Peyer's patch (tissue), 4 donors: ENCODE measurements around the gene HLCS. TPM values are rescaled to one million over a fixed set of nuclear protein-coding genes. Genes with fewer than 3 reads are reported as not detected.

Source experiments
- DNase-seq, 3 donors: peaks; one replicate each; pipeline ENCODE4 v3.0.0-alpha.2; 2017 to 2019
- H3K27ac ChIP-seq, 4 donors: fragments of 200-600 bp; sonication (generic); one replicate each; pipeline ENCODE4 v1.5.1; 2016 to 2019
- H3K27me3 ChIP-seq, 2 donors: fragments of 200-600 bp; sonication (generic); one replicate each; pipeline ENCODE4 v1.5.1; 2019
- H3K36me3 ChIP-seq, 3 donors: fragments of 200-600 bp; sonication (generic); one replicate each; pipeline ENCODE4 v1.5.1; 2016 to 2019
- H3K4me1 ChIP-seq, 4 donors: fragments of 200-600 bp; sonication (generic); one replicate each; pipeline ENCODE4 v1.5.1; 2016 to 2019
- H3K4me3 ChIP-seq, 4 donors: fragments of 200-600 bp; sonication (generic); 1 replicate in 3 of 4; 2 replicates in 1 of 4; pipeline ENCODE4 v1.5.1; 2016 to 2019; ENCODE audit warnings: mild to moderate bottlenecking in 1 of 4
- H3K9me3 ChIP-seq, 4 donors: fragments of 200-600 bp; sonication (generic); one replicate each; pipeline ENCODE4 v1.5.1; 2016 to 2019; ENCODE audit warnings: mild to moderate bottlenecking in 1 of 4
- CTCF ChIP-seq, 6 experiments: fragments of 450-650 bp in 4 of 6; fragments of 200-600 bp in 2 of 6; sonication (generic) in 1 of 6; IDR thresholded peaks; one replicate each; pipeline ENCODE4 v1.5.1; 2017 to 2019; ENCODE audit warnings: antibody characterized with exemption in 6 of 6, mild to moderate bottlenecking in 3 of 6, moderate library complexity in 1 of 6
- POLR2A ChIP-seq, 2 donors: fragments of 450-650 bp; IDR thresholded peaks; one replicate each; pipeline ENCODE4 v1.5.1; 2017; ENCODE audit warnings: antibody characterized with exemption in 2 of 2, mild to moderate bottlenecking in 2 of 2, moderate library complexity in 2 of 2
- total RNA-seq, 4 donors: library from RNA; depleted of rRNA; stranded (reverse); fragments of >200 nt; gene quantifications; one replicate each; pipeline ENCODE4 v1.1.0, GENCODE V29; 2016

The HLCS gene
- total RNA-seq, 4 donors from 2014 or later, result 14.9 to 27.9 (median 24.3) TPM

- H3K4me1 ChIP-seq, result peaks cover 0 to 12% (median 1%) of the 10 kb centered on the region in 4 donors
- H3K9me3 ChIP-seq, result no peaks in the 10 kb centered on the region
- no peaks in the 10 kb centered on the region for H3K36me3 ChIP-seq
- TF ChIP-seq CTCF (IDR thresholded peaks at IDR 0.05) (peak in 2 of 6 experiments; percentile 15 to 18), POLR2A (IDR thresholded peaks at IDR 0.05) (no peak)
- H3K27ac ChIP-seq, result no peak overlapping the region
- H3K27me3 ChIP-seq, result no peaks in the 10 kb centered on the region
- peak in 1 of 3 donors; percentile 66 for DNase-seq
- peak overlapping the region; percentile 26 to 62 (median 48) for H3K4me3 ChIP-seq
These were observed 14.0 kb upstream of the HLCS start for GRCh38 chr21:36980280-36981048.

GRCh38 chr21:36976882-36977651 is 10.6 kb upstream of the HLCS start:
- TF ChIP-seq POLR2A (IDR thresholded peaks at IDR 0.05) (no peak), CTCF (IDR thresholded peaks at IDR 0.05) (peak; percentile 35 to 76 (median 58))
- H3K27me3 ChIP-seq, result no peaks in the 10 kb centered on the region
- H3K36me3 ChIP-seq, result no peaks in the 10 kb centered on the region
- peak in 2 of 3 donors; percentile 29 to 64 for DNase-seq
- no peaks in the 10 kb centered on the region for H3K9me3 ChIP-seq
- H3K4me3 ChIP-seq, result no peak overlapping the region
- no peak overlapping the region for H3K27ac ChIP-seq
- H3K4me1 ChIP-seq, result peaks cover 0 to 12% (median 1%) of the 10 kb centered on the region in 4 donors

GRCh38 chr21:36976228-36976861 is 9.9 kb upstream of the HLCS start:
- H3K27me3 ChIP-seq, result no peaks in the 10 kb centered on the region
- TF ChIP-seq CTCF (IDR thresholded peaks at IDR 0.05) (no peak), POLR2A (IDR thresholded peaks at IDR 0.05) (no peak)
- H3K4me1 ChIP-seq, result peaks cover 0 to 12% (median 1%) of the 10 kb centered on the region in 4 donors
- no peak overlapping the region for H3K27ac ChIP-seq
- no peaks in the 10 kb centered on the region for H3K9me3 ChIP-seq
- no peaks in the 10 kb centered on the region for H3K36me3 ChIP-seq
- DNase-seq, result no peak
- H3K4me3 ChIP-seq, result no peak overlapping the region

GRCh38 chr21:36974851-36975192 is 8.4 kb upstream of the HLCS start:
- H3K4me1 ChIP-seq, result peaks cover 0 to 4% (median 1%) of the 10 kb centered on the region in 4 donors
- H3K36me3 ChIP-seq, result no peaks in the 10 kb centered on the region
- H3K27me3 ChIP-seq, result no peaks in the 10 kb centered on the region
- no peak overlapping the region for H3K27ac ChIP-seq
- H3K9me3 ChIP-seq, result no peaks in the 10 kb centered on the region
- H3K4me3 ChIP-seq, result no peak overlapping the region
- no peak for TF ChIP-seq POLR2A (IDR thresholded peaks at IDR 0.05)
- no peak for TF ChIP-seq CTCF (IDR thresholded peaks at IDR 0.05)
- no peak for DNase-seq

GRCh38 chr21:36973986-36974850 is 7.7 kb upstream of the HLCS start:
- Histone ChIP-seq H3K27me3 (no peaks in the 10 kb centered on the region), H3K9me3 (no peaks in the 10 kb centered on the region), H3K4me1 (peaks cover 0 to 4% (median 1%) of the 10 kb centered on the region in 4 donors), H3K27ac (no peak overlapping the region), H3K36me3 (no peaks in the 10 kb centered on the region), H3K4me3 (no peak overlapping the region)
- no peak for TF ChIP-seq CTCF (IDR thresholded peaks at IDR 0.05)
- TF ChIP-seq POLR2A (IDR thresholded peaks at IDR 0.05), result no peak
- no peak for DNase-seq
